Right ventricle myocardium inferior (tissue), 1 donor: ENCODE results near the gene ARHGEF40. TPM values are rescaled to one million over a fixed set of nuclear protein-coding genes. Genes with fewer than 3 reads are reported as not detected.

ENCODE experiments used
- ATAC-seq: fragments of 200-7000 bp; cut with Tn5 transposase; one replicate; pipeline ENCODE4 v1.9.1; 2020; ENCODE audit warnings: mild to moderate bottlenecking, moderate library complexity
- DNase-seq: peaks from one replicate; pipeline ENCODE4 v3.0.0; 2021; ENCODE audit errors: missing footprints
- intact Hi-C: fragments of 100-400 bp; cut with DNase I; formaldehyde crosslinking; loops from one replicate; pipeline ENCODE4 v1.11.0; 2022
- total RNA-seq: library from RNA; stranded (reverse); fragmentation: NEBNext Ultra II Directional; extraction: Animal tissue kit (Norgen Biotek cat#: 25700); gene quantifications from one replicate; pipeline ENCODE4 v1.2.1, GENCODE V29; 2021
- donor health status: DM: no; HTN: yes; CAD: no; lungs with severe emphysema.

The ARHGEF40 gene
- total RNA-seq, 1 donor from 2014 or later: 25.5 TPM

- ATAC-seq (no peak), DNase-seq (no peak)
- intact Hi-C loops: no loop called here
Observed at GRCh38 chr14:21072781-21073339, 2.8 kb downstream of the ARHGEF40 start.

GRCh38 chr14:21073921-21074320 lies 3.8 kb downstream of the ARHGEF40 start:
- ATAC-seq: no peak
- intact Hi-C loops: no loop called here

GRCh38 chr14:21074398-21075272 lies 4.5 kb downstream of the ARHGEF40 start:
- no peak for DNase-seq
- intact Hi-C loops: no loop called here
- ATAC-seq: no peak

More at GRCh38 chr14:21073921-21074320, 3.8 kb downstream of the ARHGEF40 start:
- DNase-seq: no peak

- ATAC-seq (no peak), DNase-seq (no peak)
- intact Hi-C loops: no loop called here
Observed at GRCh38 chr14:21075719-21076437, 5.8 kb downstream of the ARHGEF40 start.

- ATAC-seq: no peak
- DNase-seq: no peak
Observed at GRCh38 chr14:21077672-21078071, 7.6 kb downstream of the ARHGEF40 start.

GRCh38 chr14:21078287-21078686 lies 8.2 kb downstream of the ARHGEF40 start:
- no peak for DNase-seq
- intact Hi-C loops: no loop called here
- ATAC-seq: no peak

More at GRCh38 chr14:21077672-21078071, 7.6 kb downstream of the ARHGEF40 start:
- intact Hi-C loops: no loop called here

- ATAC-seq: no peak
Observed at GRCh38 chr14:21078726-21079125, 8.6 kb downstream of the ARHGEF40 start.

GRCh38 chr14:21081521-21082142 lies 11.5 kb downstream of the ARHGEF40 start:
- intact Hi-C loops: no loop called here
- ATAC-seq: no peak
- no peak for DNase-seq

More at GRCh38 chr14:21078726-21079125, 8.6 kb downstream of the ARHGEF40 start:
- no peak for DNase-seq
- intact Hi-C loops: no loop called here

- DNase-seq (no peak), ATAC-seq (no peak)
- intact Hi-C loops: no loop called here
Observed at GRCh38 chr14:21083565-21084325, 13.6 kb downstream of the ARHGEF40 start.

- intact Hi-C loops: no loop called here
- no peak for ATAC-seq
- DNase-seq: no peak
Observed at GRCh38 chr14:21084396-21084795, 14.3 kb downstream of the ARHGEF40 start.

GRCh38 chr14:21084998-21085853 lies 15.1 kb downstream of the ARHGEF40 start:
- peak; percentile 86 for DNase-seq
- intact Hi-C loops: no loop called here
- peak; percentile 72 for ATAC-seq

- intact Hi-C loops: no loop called here
- DNase-seq (no peak), ATAC-seq (no peak)
Observed at GRCh38 chr14:21086908-21087293, 16.8 kb downstream of the ARHGEF40 start.

- intact Hi-C loops: no loop called here
- ATAC-seq: peak; percentile 24
Observed at GRCh38 chr14:21087294-21088091, 17.4 kb downstream of the ARHGEF40 start.

GRCh38 chr14:21088687-21089086 lies 18.6 kb downstream of the ARHGEF40 start:
- no peak for ATAC-seq
- DNase-seq: no peak
- intact Hi-C loops: no loop called here

More at GRCh38 chr14:21087294-21088091, 17.4 kb downstream of the ARHGEF40 start:
- DNase-seq: no peak

GRCh38 chr14:21089271-21089670 lies 19.2 kb downstream of the ARHGEF40 start:
- intact Hi-C loops: no loop called here
- ATAC-seq (no peak), DNase-seq (no peak)

GRCh38 chr14:21089877-21090193 lies 19.7 kb downstream of the ARHGEF40 start:
- no peak for ATAC-seq
- intact Hi-C loops: loop anchor here (5.0 kb wide), 1 partner anchor 233 kb away; no protein-coding TSS in a partner anchor
- DNase-seq: no peak
